Endodermal cell (in vitro differentiated cells): ENCODE results near the gene GAP43. TPM values are rescaled to one million over a fixed set of nuclear protein-coding genes. Genes with fewer than 3 reads are reported as not detected.
"Not testable (repeated sequence)": the region's sequence is repeated elsewhere in the genome, so short reads cannot be mapped to it uniquely, and the experiment has no call there.

Experiments
- DNase-seq: peaks from one replicate; pipeline ENCODE4 v3.0.0-alpha.2; 2017
- H3K27ac ChIP-seq: 2 replicates; pipeline ENCODE4 v1.5.1; 2013; ENCODE audit warnings: mild to moderate bottlenecking, low read depth, low read length, moderate library complexity
- H3K27me3 ChIP-seq: 2 replicates; pipeline ENCODE4 v1.6.1; 2013; ENCODE audit warnings: mild to moderate bottlenecking, low read length, moderate library complexity; ENCODE audit not compliant: insufficient read depth, control insufficient read depth, poor library complexity, severe bottlenecking
- H3K36me3 ChIP-seq: 2 replicates; pipeline ENCODE4 v1.7.0; 2013; ENCODE audit warnings: mild to moderate bottlenecking, low read length, moderate library complexity; ENCODE audit not compliant: control insufficient read depth, insufficient read depth
- H3K4me1 ChIP-seq: one replicate; pipeline ENCODE4 v1.7.0; 2013; ENCODE audit warnings: low read length; ENCODE audit not compliant: control insufficient read depth, insufficient read depth
- H3K4me3 ChIP-seq: 2 replicates; pipeline ENCODE4 v1.5.1; 2013; ENCODE audit warnings: mild to moderate bottlenecking, low read length, moderate library complexity
- H3K9ac ChIP-seq: 2 replicates; pipeline ENCODE4 v1.6.1; 2013; ENCODE audit warnings: mild to moderate bottlenecking, low read length, moderate library complexity; ENCODE audit not compliant: poor library complexity, severe bottlenecking; ENCODE audit errors: extremely low read depth
- H3K9me3 ChIP-seq: 2 replicates; pipeline ENCODE4 v1.6.1; 2013; ENCODE audit warnings: mild to moderate bottlenecking, low read length, moderate library complexity; ENCODE audit not compliant: control insufficient read depth
- H3K27ac Mint-ChIP-seq: 2 replicates; pipeline ENCODE4 v1.8.0; 2020; ENCODE audit warnings: mixed read lengths
- H3K27me3 Mint-ChIP-seq: 2 replicates; pipeline ENCODE4 v1.8.0; 2021; ENCODE audit warnings: mild to moderate bottlenecking, mixed read lengths; ENCODE audit not compliant: insufficient read depth
- H3K36me3 Mint-ChIP-seq: 2 replicates; pipeline ENCODE4 v1.8.0; 2020; ENCODE audit warnings: low read depth, mixed read lengths
- H3K4me1 Mint-ChIP-seq: 2 replicates; pipeline ENCODE4 v1.8.0; 2020; ENCODE audit warnings: mixed read lengths
- H3K4me3 Mint-ChIP-seq: 2 replicates; pipeline ENCODE4 v1.8.0; 2020; ENCODE audit warnings: mild to moderate bottlenecking, moderate library complexity, mixed read lengths
- H3K9me3 Mint-ChIP-seq: 2 replicates; pipeline ENCODE4 v1.8.0; 2020; ENCODE audit warnings: mild to moderate bottlenecking, mixed read lengths
- WGBS, 2 experiments: methylation state at CpG; one replicate each; pipeline versions ENCODE4 v1.1.5 to v1.1.7; 2013; ENCODE audit warnings: missing lambda C conversion rate in 2 of 2, mixed read lengths in 1 of 2; ENCODE audit not compliant: insufficient coverage in 1 of 2, insufficient read length in 1 of 2; 5-methylcytosine and 5-hydroxymethylcytosine counted together
- total RNA-seq, 2 donors: library from RNA; stranded (reverse); fragmentation: NEBNext Ultra II Directional in 1 of 2; extraction: Animal tissue kit (Norgen Biotek cat#: 25700) in 1 of 2; gene quantifications; 2 replicates in 1 of 2; 3 replicates in 1 of 2; pipeline ENCODE4 v1.2.1, GENCODE V29; 2021
- TF ChIP-seq, protein P1 (sequence below): fragments of 200-600 bp; sonication (generic); conservative IDR thresholded peaks from 2 replicates; pipeline ENCODE4 v1.5.0; 2021; ENCODE audit warnings: antibody characterized with exemption, mild to moderate bottlenecking

GAP43 gene
- total RNA-seq, 2 donors from 2014 or later, result 1.5 to 8.0 TPM

DNA sequence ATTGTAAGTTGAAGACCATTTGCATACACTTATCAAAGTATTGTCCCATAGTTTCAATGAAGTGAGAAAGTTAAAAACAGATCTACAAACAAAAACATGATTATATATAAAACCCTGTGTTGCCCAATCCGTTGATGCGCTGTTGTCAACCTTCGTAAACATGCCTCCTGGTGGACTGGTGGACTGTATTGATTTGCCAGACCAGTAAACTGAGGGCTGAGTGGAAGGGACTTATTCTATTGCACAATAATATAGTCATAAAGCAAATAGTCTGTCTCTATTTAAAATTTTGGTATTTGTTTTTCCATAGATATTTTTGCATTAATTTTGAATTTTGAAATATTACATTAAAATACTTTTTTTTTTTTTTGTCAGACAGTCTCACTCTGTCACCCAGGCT, 102.5 kb downstream of the GAP43 start:
- H3K27me3 ChIP-seq, result no peaks in the 10 kb centered on the region
- TF ChIP-seq, protein P1, sequence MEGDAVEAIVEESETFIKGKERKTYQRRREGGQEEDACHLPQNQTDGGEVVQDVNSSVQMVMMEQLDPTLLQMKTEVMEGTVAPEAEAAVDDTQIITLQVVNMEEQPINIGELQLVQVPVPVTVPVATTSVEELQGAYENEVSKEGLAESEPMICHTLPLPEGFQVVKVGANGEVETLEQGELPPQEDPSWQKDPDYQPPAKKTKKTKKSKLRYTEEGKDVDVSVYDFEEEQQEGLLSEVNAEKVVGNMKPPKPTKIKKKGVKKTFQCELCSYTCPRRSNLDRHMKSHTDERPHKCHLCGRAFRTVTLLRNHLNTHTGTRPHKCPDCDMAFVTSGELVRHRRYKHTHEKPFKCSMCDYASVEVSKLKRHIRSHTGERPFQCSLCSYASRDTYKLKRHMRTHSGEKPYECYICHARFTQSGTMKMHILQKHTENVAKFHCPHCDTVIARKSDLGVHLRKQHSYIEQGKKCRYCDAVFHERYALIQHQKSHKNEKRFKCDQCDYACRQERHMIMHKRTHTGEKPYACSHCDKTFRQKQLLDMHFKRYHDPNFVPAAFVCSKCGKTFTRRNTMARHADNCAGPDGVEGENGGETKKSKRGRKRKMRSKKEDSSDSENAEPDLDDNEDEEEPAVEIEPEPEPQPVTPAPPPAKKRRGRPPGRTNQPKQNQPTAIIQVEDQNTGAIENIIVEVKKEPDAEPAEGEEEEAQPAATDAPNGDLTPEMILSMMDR, result no peak
- DNase-seq, result no peak
- Mint-ChIP-seq H3K4me3 (no peak overlapping the region), H3K4me1 (peaks cover 5% of the 10 kb centered on the region), H3K27ac (no peak overlapping the region), H3K27me3 (no peaks in the 10 kb centered on the region), H3K36me3 (no peaks in the 10 kb centered on the region), H3K9me3 (peaks cover 2% of the 10 kb centered on the region)
- 92% methylated on average over 3 of the region's 3 CpGs; no CpG with 5 or more reads in 1 of the 2 experiments for WGBS, 2 experiments
- H3K9me3 ChIP-seq, result no peaks in the 10 kb centered on the region
- no peak overlapping the region for H3K9ac ChIP-seq
- H3K36me3 ChIP-seq, result no peaks in the 10 kb centered on the region
- H3K4me1 ChIP-seq, result no peaks in the 10 kb centered on the region
- no peak overlapping the region for H3K27ac ChIP-seq
- no peak overlapping the region for H3K4me3 ChIP-seq

DNA sequence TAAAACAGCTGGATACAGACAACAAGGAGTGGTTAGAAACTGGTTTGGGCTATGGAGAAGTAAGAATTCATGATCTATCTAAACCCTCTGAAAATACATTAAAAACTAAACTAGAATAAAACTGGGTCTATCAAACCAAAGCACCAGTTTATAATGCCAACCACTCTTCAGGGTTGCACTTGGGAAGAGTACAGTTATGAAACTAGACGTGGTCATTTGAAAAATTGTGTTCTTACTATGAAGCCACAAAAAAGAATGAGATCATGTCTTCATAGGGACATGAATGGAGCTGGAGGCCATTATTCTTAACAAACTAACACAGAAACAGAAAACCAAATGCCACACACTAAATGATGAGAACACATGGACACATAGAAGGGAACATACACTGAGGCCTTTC, 103.8 kb downstream of the GAP43 start:
- peaks cover 5% of the 10 kb centered on the region for H3K4me1 Mint-ChIP-seq
- no peaks in the 10 kb centered on the region for H3K9me3 ChIP-seq
- H3K27ac ChIP-seq, result no peak overlapping the region
- H3K27ac Mint-ChIP-seq, result no peak overlapping the region
- TF ChIP-seq, protein P1, result no peak
- DNase-seq, result no peak
- H3K4me3 ChIP-seq, result no peak overlapping the region
- no peaks in the 10 kb centered on the region for H3K27me3 ChIP-seq
- H3K4me3 Mint-ChIP-seq, result no peak overlapping the region
- H3K9me3 Mint-ChIP-seq, result peaks cover 9% of the 10 kb centered on the region
- no peaks in the 10 kb centered on the region for H3K4me1 ChIP-seq
- no peaks in the 10 kb centered on the region for H3K27me3 Mint-ChIP-seq
- no peaks in the 10 kb centered on the region for H3K36me3 ChIP-seq
- H3K9ac ChIP-seq, result no peak overlapping the region
- 100% methylated on average over 1 of the region's 1 CpG for WGBS, 2 experiments
- H3K36me3 Mint-ChIP-seq, result no peaks in the 10 kb centered on the region

DNA sequence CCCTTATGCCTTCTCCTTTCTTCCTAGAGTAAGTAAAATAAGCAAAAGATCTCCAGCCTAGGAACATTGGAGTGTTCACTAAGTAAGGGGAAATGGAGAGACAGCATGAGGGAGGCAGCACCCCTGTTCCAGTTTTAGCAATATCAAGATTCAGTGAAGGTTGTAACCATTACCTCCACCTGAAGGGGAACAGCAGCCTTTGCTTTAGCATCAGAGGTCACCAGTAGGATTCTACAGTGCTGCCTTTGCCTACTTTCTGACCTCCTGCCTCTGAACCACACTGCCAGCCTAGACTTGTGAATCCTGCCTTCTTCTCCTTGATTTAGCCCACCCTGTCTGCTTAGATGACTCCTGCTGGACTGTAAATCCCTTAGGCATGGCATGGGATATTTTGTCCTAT, 104.7 kb downstream of the GAP43 start:
- TF ChIP-seq, protein P1, result no peak
- H3K27me3 Mint-ChIP-seq, result no peaks in the 10 kb centered on the region
- no peak for DNase-seq
- no peak overlapping the region for H3K27ac ChIP-seq
- no peaks in the 10 kb centered on the region for H3K27me3 ChIP-seq
- no peak overlapping the region for H3K9ac ChIP-seq
- H3K36me3 Mint-ChIP-seq, result no peaks in the 10 kb centered on the region
- no peak overlapping the region for H3K4me3 ChIP-seq
- no peaks in the 10 kb centered on the region for H3K9me3 ChIP-seq
- H3K4me1 ChIP-seq, result no peaks in the 10 kb centered on the region
- H3K36me3 ChIP-seq, result no peaks in the 10 kb centered on the region
- H3K9me3 Mint-ChIP-seq, result peaks cover 9% of the 10 kb centered on the region
- H3K4me1 Mint-ChIP-seq, result peaks cover 5% of the 10 kb centered on the region
- no peak overlapping the region for H3K4me3 Mint-ChIP-seq
- H3K27ac Mint-ChIP-seq, result no peak overlapping the region

DNA sequence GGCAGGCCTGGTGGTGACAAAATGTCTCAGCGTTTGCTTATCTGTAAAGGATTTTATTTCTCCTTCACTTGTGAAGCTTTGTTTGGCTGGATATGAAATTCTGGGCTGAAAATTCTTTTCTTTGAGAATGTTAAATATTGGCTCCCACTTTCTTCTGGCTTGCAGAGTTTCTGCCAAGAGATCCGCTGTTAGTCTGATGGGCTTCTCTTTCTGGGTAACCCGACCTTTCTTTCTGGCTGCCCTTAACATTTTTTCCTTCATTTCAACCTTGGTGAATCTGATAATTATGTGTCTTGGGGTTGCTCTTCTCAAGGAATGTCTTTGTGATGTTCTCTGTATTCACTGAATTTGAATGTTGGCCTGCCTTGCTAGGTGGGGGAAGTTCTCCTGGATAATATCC, 113.0 kb downstream of the GAP43 start:
- H3K27ac ChIP-seq, H3K27ac Mint-ChIP-seq, H3K9me3 ChIP-seq, H3K4me1 ChIP-seq, H3K36me3 ChIP-seq, H3K4me3 ChIP-seq, H3K27me3 ChIP-seq, H3K4me3 Mint-ChIP-seq, H3K9ac ChIP-seq, DNase-seq, H3K36me3 Mint-ChIP-seq, H3K27me3 Mint-ChIP-seq, H3K4me1 Mint-ChIP-seq: not testable (repeated sequence)
- peaks cover 45% of the 10 kb centered on the region for H3K9me3 Mint-ChIP-seq
- WGBS, 2 experiments, result 87% methylated on average over 3 of the region's 3 CpGs; no CpG with 5 or more reads in 1 of the 2 experiments
